Measurements from ENCODE around the gene ACSS1.

ACSS1 gene

DNA sequence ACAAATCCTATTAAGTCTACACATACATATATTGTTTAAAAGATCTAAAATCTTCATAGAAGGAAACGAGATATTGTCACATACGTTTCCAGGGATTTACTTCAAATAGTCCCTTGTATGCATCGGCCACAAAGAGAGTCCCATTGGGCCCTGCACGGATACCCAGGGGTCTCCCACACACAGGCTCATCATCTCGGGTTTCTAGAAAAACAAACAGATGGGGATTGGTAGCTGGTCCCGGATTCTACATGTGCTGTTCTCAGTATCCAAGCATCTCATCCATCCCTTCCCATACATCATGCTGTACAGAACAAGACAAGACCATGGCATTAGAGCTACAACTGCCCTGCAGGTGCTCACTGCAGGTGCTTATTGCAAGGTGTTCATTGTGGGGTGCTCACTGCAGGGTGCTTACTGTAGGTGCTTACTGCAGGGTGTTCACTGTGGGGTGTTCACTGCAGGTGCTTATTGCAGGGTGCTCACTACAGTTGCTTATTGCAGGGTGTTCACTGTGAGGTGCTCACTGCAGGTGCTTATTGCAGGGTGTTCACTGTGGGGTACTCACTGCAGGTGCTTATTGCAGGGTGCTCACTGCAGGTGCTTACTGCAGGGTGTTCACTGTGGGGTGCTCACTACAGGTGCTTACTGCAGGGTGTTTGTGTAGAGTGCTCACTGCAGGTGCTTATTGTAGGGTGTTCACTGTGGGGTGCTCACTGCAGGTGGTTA is 86.4 kb downstream of the ACSS1 start:
- no peak for DNase-seq (ENCODE audit: low read depth)

DNA sequence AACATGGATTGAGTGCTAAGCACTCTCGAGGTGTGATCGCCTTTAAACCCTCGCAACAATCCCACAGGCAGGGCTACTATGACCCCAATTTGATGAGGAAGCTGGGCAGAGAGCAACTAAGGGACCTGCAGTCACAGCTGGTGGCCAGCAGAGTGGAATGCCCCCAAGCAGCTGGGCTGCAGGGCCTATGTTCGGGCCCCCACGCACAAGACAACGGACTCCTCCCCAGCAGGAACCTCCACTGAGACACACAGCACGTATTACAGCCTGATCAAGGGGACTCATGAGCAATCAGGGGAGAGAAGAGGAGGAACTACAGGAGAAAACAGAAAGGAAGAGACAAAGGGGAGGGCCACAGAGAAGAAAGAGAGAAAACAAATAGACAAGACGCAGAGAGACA is 87.2 kb downstream of the ACSS1 start:
- H3K4me3 ChIP-seq (ENCODE audit: low read length): no peak overlapping the region
- TF ChIP-seq, protein P1, sequence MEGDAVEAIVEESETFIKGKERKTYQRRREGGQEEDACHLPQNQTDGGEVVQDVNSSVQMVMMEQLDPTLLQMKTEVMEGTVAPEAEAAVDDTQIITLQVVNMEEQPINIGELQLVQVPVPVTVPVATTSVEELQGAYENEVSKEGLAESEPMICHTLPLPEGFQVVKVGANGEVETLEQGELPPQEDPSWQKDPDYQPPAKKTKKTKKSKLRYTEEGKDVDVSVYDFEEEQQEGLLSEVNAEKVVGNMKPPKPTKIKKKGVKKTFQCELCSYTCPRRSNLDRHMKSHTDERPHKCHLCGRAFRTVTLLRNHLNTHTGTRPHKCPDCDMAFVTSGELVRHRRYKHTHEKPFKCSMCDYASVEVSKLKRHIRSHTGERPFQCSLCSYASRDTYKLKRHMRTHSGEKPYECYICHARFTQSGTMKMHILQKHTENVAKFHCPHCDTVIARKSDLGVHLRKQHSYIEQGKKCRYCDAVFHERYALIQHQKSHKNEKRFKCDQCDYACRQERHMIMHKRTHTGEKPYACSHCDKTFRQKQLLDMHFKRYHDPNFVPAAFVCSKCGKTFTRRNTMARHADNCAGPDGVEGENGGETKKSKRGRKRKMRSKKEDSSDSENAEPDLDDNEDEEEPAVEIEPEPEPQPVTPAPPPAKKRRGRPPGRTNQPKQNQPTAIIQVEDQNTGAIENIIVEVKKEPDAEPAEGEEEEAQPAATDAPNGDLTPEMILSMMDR (IDR thresholded peaks at IDR 0.05; ENCODE audit: insufficient read depth, low read depth, low read length, missing control alignments): no peak
- no peak for DNase-seq (ENCODE audit: low read depth)

More for the DNA sequence above, 86.4 kb downstream of the ACSS1 start:
- TF ChIP-seq, protein P1 (IDR thresholded peaks at IDR 0.05; ENCODE audit: insufficient read depth, low read depth, low read length, missing control alignments): no peak
- H3K4me3 ChIP-seq (ENCODE audit: low read length): no peak overlapping the region

DNA sequence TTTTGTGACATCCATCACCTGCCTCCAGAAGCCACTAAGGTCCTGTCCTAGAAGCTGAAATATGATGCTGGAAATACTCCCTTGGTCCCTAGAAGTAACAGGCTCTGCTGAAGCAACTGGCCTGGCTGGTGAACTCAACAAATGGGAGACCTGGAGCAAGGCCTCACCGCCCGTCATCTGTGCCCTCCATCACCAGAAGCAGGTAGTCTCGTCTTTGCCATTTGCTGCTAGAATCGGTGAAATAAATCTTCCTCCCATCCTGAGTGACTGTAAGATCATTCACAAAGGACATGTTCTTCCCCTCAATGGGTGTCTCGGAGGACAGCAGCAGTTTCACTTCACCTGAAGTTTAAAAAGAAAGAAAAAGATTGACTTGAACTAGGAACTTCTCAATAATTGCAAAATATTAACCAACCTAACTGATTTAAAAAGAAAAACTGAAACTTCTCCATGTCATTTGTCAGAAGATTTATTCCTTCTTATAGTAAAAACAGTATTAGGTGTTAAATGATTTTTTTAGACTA is 87.8 kb downstream of the ACSS1 start:
- no peak for DNase-seq (ENCODE audit: low read depth)
- no peak overlapping the region for H3K4me3 ChIP-seq (ENCODE audit: low read length)
- TF ChIP-seq, protein P1 (IDR thresholded peaks at IDR 0.05; ENCODE audit: insufficient read depth, low read depth, low read length, missing control alignments): no peak

DNA sequence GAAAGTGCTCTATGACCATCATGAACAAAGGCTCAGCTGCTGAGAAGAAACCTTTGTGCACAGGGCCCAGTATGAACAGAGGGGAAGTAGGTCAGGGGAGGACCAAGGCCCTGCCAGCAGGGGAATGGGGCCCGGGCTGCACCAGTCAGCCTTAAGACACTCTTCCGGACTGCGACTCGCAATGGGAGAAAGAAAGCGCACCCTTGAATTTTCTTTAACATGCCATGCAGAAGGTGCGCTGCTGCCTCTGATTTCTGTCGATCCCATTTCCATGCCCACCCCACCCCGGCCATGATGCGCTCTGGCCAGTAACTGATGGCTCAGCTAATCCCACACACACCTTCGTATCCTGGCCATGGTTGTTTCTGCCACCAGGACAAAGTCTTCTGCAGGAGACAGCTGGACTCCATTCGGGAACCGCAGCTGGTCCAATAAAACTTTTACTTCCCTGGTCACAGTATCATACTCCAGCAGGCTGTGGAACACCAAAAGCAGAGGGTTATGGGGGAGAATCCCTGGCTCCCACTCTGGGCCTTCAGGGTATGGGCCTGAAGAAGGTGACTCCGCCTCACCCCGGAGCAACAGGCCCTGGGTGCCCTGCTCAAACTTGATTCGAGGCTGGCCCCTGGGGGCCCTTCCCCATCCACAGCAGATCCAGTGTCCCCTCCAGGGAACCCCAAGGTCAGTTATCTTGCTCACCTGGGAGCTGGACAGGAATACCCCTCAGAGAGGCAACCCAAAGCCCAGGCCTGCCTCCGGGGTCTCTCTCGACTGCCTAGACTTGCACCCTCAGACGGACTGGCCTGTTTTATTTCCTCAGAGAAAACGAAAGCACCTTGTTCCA is 88.5 kb downstream of the ACSS1 start:
- DNase-seq (ENCODE audit: low read depth): no peak
- TF ChIP-seq, protein P1 (IDR thresholded peaks at IDR 0.05; ENCODE audit: insufficient read depth, low read depth, low read length, missing control alignments): no peak
- H3K4me3 ChIP-seq (ENCODE audit: low read length): no peak overlapping the region

DNA sequence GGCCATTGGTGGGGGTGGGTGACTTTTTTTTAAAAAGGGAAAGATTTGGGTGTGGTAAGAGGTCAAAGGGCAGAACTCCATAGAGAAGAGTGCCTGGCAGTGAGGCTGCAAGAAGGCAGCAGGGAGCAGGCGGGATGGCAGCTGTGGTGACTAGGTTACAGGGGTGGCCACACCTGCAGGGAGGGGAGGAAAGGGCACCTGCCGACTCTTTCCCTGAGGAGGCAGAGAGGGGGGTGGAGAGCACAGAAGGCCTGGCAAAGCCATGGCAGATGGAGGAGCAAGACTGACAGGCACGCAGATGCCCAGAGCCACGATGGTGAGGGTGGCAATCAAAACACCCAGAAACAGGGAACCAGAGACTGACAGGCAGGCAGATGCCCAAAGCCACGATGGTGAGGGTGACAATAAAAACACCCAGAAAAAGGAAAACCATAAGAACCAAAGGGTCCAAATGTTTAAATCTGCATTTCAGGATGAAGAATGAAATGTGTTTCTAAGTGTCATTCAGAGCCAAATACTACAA is 89.6 kb downstream of the ACSS1 start:
- no peak for DNase-seq (ENCODE audit: low read depth)
- no peak overlapping the region for H3K4me3 ChIP-seq (ENCODE audit: low read length)
- TF ChIP-seq, protein P1 (IDR thresholded peaks at IDR 0.05; ENCODE audit: insufficient read depth, low read depth, low read length, missing control alignments): no peak

DNA sequence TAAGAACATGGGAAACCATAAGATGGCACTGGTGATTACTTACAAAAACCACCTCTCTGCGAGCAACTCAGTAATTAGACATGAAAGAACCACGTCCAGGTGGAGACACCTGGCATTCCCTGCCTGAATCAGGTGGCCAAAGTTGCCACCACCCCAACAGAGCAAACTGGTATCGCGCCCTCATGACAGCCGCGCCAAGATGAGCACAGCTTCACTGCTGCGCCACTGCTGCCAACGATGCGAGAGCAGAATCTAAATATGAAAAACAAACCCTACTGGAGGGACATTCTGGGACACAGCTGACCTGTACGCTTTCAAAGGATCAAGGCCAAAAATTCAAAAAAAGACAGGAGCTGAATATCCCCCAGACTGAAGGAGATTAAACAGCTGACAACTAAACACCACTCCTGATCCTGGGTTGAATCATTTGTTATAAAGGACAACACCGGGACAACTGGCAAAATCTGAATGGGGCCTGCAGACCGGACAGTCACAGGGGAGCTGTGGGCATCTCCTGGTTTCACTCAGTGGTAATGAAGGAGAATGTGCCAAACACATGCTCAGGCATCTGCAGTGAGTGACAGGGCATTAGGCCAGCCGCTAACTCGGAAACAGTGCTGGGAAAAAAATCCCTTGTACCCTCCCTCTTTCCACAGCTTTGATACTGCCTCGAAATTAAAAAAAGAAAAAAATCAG is 91.5 kb downstream of the ACSS1 start:
- TF ChIP-seq, protein P1 (IDR thresholded peaks at IDR 0.05; ENCODE audit: insufficient read depth, low read depth, low read length, missing control alignments): no peak
- no peak for DNase-seq (ENCODE audit: low read depth)
- H3K4me3 ChIP-seq (ENCODE audit: low read length): no peak overlapping the region
